Measurements from ENCODE around the gene TBC1D3B. TPM values are rescaled to one million over a fixed set of nuclear protein-coding genes. Genes with fewer than 3 reads are reported as not detected.
"Not testable (repeated sequence)": the region's sequence is repeated elsewhere in the genome, so short reads cannot be mapped to it uniquely, and the experiment has no call there.

Gene TBC1D3B
- total RNA-seq, 1 donor from 2014 or later = 7.2 TPM

GRCh38 chr17:36198831-36199465, 22.5 kb upstream of the TBC1D3B start:
- no peak for ATAC-seq

DNA sequence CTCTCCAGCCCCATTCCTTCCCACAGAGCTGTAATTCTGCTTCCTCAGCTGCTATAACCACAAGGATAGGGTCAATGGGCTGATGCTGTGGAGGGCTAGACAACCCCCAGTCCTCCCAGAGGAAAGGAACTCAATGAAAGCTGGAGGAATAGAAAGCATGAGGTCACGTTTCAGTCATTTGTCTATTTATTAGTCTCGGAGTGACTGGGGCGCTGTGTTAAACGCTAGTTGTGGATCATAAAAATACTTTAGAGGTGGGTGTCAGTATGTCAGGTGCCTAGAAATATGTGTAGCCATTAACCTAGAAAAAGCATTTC, 20.9 kb upstream of the TBC1D3B start:
- no peak for ATAC-seq

DNA sequence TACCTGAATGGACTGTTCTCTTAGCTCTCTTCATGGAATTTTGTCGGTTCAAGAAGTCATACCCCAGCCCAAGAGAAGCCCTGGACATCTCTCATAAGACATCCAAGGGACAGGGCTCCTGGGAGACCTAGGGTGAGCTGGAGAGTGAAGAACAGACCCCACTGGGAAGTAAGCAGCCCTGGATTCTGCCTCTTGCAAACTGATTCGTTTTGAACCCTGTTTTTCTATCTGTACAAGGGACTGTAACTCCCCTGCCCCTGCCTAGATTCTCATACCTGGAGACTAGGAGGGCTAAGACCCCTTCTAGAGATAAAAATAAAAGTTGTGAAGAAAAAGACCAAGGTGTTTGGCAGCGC, 19.7 kb upstream of the TBC1D3B start:
- ATAC-seq = no peak

- no peak for ATAC-seq
Observed at GRCh38 chr17:36195434-36196130, 19.1 kb upstream of the TBC1D3B start.

- ATAC-seq = not testable (repeated sequence)
Observed at GRCh38 chr17:36194832-36195433, 18.5 kb upstream of the TBC1D3B start.

DNA sequence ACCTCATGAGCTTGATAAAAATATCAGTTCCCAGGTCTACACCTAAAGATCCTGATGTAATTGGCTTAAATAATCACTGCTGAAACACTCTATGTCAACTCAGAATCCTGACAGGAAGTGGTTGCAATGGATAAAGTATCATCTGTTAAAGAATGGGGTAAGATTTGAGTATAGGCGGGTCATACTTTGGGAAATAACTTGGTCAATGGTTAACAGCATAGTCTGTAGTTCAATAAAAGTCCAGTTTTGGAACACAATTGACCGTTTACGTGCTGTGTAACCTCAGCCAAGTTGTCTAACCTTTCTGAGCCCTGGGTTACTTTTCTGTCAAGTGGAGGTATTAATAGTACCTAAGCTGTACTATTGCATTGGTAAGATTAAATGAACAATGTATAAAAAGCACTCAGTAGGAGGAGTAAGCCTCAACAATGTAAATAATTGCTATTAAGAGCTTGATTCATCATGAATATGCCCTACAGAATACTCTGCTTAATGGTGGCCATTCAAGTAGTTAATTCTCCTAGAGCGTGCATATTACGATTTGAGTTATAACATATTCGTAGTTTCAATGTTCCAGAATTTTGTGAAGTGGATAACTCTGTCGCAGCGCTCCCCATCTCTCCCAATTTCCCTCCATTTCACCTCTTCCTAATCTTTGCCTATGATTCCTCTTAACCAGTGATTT, 17.9 kb upstream of the TBC1D3B start:
- ATAC-seq = not testable (repeated sequence)

DNA sequence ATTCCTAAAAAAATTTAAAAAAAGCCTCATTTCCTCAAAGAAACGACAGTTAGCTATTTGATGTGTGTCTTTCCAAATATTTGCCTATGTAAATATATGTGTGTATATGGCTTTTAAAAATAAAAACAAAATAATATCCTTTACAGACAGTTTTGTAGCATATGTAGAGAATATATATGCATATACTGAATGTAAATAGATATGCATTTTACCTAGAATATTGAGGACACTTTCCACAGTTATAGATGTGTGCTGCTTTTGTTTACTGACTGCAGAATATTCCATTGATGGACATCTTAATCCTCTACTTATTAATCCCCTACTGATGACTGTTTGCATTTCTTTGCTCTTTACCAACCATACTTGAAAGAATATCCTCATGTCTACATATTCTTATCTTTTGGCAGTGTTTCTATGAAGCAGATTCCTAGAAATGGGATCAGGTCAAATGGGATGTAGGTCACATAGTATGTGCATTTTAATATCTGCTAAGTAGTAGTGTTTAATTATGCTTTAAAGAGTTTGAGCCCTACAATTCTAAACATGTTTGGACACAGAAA, 16.9 kb upstream of the TBC1D3B start:
- ATAC-seq = no peak

DNA sequence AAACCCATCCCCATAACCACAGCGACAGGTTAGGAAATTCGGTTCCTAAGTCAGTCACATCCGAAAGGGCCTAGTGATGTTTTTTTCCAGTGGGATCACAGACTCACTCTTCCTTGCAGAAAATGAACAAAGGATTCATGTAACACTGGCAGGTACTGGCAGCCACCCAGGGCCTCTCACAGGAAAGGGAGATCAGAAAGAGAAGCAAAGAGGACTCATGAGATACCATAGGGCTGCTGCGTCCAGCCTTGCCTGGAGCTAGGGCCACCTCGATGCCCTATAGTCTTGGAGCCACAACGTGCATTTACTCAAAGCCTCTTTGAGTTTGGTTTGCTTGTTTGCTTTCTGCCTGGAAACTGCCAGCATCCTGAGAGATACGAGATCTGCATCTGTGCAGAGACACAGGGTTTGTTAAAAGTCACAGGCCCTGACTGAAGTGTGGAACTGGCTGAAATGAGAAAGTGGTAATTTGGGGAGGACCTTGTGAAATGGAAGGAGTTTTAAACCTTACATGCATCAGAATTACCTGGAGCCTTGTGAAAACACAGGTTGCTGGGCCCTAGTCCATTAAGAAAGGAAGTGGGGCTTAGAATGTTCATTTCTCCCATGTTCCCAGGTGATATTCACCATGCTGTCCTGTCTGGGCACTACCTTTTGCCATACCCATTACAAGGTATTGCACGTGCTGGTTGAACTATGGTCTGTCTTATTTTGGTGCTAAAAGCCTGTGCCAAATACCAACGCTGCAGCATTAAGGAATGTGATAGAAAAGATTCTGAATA, 14.3 kb upstream of the TBC1D3B start:
- ATAC-seq = not testable (repeated sequence)

DNA sequence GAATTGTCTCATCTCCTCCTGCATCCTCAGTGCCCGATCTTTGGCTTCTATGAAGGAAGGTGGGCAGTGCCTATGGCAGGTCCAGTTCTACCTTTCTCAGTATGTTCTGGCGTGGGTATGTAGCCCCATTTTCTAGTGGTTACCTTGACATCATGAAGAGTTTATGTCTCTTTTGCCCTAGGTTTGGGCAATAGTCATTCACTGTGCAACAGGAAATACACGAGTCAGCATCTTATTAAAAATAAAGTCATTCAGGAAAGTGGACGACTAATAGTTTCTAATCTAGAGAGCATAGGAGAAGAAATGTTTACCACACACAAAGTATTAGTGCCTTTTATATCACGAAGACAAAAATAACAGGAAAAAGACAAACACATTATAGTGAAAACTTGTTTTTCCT, 13.6 kb upstream of the TBC1D3B start:
- ATAC-seq = not testable (repeated sequence)

- peak; percentile 48 for ATAC-seq
Observed at GRCh38 chr17:36188891-36189306, 12.5 kb upstream of the TBC1D3B start.

- not testable (repeated sequence) for ATAC-seq
Observed at GRCh38 chr17:36187943-36188665, 11.7 kb upstream of the TBC1D3B start.

- ATAC-seq = not testable (repeated sequence)
Observed at GRCh38 chr17:36186810-36187763, 10.7 kb upstream of the TBC1D3B start.

DNA sequence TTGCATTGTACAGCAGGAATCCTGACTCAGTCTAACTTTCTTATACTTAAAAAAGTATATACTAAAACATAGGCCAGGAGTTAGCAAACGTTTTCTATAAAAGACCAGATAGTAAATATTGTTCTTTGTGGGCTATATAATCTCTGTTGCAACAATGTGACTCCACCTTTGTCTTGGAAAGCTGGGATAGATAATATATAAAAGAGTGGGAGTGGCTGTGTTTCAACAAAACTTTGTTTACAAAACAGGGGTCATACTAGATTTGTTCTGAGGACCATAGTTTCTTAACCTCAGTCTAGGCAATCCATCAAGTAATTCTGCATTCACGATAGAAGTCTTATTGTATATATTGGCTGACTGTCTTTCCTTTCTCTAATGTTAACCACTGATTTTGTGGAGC, 9.0 kb upstream of the TBC1D3B start:
- no peak for ATAC-seq

DNA sequence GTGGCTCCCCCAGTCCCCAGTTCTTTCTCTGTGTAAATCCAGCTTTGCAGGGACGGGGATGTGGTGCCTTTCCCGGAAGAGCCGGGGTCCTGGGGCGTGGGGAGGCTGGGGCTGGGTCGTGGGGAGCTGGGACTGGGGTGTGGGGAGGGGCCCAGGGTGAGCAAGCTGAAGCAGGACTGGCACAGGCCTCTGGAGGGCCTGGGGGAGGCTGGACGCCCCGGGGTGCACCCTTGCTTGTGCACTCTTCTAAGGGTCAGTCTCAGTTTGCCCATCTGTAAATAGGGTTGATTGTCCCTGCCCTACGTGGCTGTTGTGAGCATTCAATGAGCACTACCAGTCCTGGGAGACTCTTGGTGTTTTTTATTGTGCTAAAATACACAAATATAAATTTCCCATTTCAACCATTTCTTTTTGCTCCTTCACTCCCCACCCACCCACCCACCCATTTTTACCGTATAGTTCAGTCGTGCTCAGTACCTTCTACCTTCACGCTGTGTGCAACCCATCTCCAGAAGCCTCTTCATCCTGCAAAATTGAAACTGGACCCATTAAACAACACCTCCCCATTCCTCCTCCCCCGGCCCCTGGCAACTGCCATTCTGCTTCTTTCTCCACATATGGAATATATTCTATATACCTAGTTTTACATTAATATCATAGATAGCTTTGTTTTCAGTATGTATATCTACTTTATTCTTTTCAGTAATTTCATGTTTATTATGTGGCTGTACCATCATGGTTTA, 7.8 kb upstream of the TBC1D3B start:
- peak; percentile 15 for ATAC-seq

GRCh38 chr17:36183001-36183971, 6.8 kb upstream of the TBC1D3B start:
- peak; percentile 77 for ATAC-seq

DNA sequence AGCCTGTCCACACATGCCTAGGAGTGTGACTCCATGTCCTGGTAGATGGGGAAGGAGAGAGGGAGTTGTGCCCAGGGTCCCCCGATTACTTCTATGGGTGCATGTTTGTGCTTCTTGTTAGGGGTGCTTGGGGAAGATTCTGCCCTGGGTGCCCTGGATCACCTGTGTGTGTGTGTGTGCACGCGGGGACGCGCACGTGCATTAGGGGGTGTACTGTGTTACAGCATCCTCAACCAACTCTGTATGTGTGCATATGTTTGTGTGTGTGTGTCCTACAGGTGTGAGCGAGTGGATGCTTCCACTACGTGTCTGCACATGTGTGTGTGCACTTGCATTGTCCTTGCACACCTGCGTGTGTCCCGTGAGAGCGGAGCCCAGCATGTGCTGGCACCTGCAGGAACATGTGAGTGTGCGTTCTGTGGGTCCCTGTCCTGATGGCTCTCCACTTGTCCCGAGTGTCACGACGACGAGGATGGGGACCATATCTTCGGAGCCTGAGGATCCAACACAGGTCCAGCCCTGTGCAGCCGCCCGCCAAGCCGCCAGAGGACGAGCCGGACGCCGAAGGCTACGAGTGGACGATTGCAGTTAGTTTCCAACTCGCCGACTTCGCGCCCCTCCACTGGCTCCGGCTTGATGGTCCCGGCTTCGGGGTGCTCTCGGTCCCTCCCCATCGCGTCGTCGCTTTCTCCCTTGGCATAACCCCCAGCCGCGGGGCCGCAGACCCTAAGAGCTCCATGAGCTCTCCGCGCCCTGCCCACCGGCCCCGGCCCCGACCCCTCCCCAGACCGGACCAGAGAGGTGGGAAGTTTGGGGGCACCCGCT, 6.0 kb upstream of the TBC1D3B start:
- ATAC-seq = peak; percentile 17

DNA sequence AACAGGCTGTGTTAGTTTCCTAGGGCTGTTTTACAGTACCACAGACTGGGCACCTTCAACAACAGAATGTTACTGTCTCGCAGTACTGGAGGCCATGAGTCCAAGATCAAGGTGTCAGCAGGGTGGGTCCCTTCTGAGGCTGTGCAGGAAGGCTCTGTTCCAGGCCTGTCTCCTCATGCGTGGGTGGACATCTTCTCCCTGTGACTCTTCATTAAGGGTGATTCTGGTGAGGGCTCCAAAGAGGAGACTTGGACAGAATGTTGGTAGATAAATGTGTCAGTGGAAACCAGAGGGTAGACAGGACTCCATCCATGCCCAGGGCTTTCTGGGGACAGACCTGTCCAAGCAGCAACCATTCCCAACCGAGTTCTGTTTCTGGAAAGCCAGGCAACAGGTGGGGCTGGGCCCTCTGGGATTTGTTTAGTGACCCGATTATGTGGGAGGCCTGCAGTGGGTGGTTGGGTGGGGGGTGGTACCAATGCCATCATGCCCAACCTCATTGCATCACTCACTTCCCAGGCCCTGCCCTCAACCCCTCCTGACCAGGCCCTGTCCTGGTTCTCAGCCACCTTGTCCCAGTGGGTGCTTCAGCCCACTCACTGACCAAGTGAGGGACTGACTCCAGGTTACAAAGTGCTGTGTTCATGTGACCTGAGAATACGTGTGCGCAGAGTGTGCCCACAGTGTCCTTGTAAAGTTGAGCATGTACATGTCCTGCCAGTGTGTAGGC, 5.2 kb upstream of the TBC1D3B start:
- ATAC-seq = not testable (repeated sequence)
